SK-N-SH treated with all-trans-retinoic acid at 6 μM for 48 hours (cell line): ENCODE results near the gene CD163L1.

Experiments
- ARNTL ChIP-seq: fragments of 450-650 bp; formaldehyde crosslinking; IDR thresholded peaks from 2 replicates; pipeline ENCODE4 v1.5.0; 2020; ENCODE audit warnings: low read depth, mild to moderate bottlenecking, moderate library complexity, borderline replicate concordance
- BACH2 ChIP-seq: fragments of 250-450 bp; sonication (Bioruptor Pico); IDR thresholded peaks from 2 replicates; pipeline ENCODE4 v1.9.0; 2021; ENCODE audit warnings: mild to moderate bottlenecking, borderline replicate concordance
- RARB ChIP-seq: fragments of 250-450 bp; sonication (Bioruptor Pico); IDR thresholded peaks from 2 replicates; pipeline ENCODE4 v1.8.0; 2021; ENCODE audit warnings: mild to moderate bottlenecking, moderate library complexity
- SNAI2 ChIP-seq: fragments of 250-450 bp; sonication (Bioruptor Pico); IDR thresholded peaks from 2 replicates; pipeline ENCODE4 v1.5.0; 2020; ENCODE audit warnings: mild to moderate bottlenecking, moderate library complexity
- TOX ChIP-seq: fragments of 250-450 bp; sonication (Bioruptor Pico); IDR thresholded peaks from 2 replicates; pipeline ENCODE4 v1.8.0; 2021; ENCODE audit warnings: mild to moderate bottlenecking, moderate library complexity, borderline replicate concordance
- ZC3H10 ChIP-seq: fragments of 250-450 bp; sonication (Bioruptor Pico); IDR thresholded peaks from 2 replicates; pipeline ENCODE4 v1.5.1; 2021; ENCODE audit warnings: mild to moderate bottlenecking, moderate library complexity
- ZNF70 ChIP-seq: fragments of 450-650 bp; formaldehyde crosslinking; IDR thresholded peaks from 2 replicates; pipeline ENCODE4 v1.5.0; 2020; ENCODE audit warnings: mild to moderate bottlenecking, moderate library complexity
- TF ChIP-seq, protein P1 (sequence below): fragments of 250-450 bp; sonication (Bioruptor Pico); IDR thresholded peaks from 2 replicates; pipeline ENCODE4 v1.8.0; 2020; ENCODE audit warnings: mild to moderate bottlenecking, moderate library complexity, borderline replicate concordance
- TF ChIP-seq, protein P2 (sequence below): fragments of 250-450 bp; sonication (Bioruptor Pico); IDR thresholded peaks from 2 replicates; pipeline ENCODE4 v1.5.0; 2020; ENCODE audit warnings: mild to moderate bottlenecking, moderate library complexity

DNA sequence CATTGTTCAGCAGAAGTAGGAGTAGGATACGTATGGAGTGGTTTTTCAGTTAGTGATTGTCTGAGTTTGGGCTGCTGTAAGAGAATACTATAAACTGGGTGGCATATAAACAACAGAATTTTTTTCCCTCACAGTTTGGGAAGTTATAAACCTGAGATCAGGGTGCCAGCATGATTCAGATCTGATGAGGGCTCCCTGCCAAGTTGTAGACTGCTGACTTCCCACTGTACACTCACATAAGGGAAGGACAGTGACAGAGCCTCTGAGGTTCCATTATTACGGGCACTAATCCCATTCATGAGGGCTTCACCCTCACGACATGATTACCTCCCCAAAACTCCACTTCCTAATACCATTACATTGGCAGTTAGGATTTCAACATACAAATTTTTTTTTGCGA lies 89.4 kb downstream of the CD163L1 start:
- TF ChIP-seq, protein P1, sequence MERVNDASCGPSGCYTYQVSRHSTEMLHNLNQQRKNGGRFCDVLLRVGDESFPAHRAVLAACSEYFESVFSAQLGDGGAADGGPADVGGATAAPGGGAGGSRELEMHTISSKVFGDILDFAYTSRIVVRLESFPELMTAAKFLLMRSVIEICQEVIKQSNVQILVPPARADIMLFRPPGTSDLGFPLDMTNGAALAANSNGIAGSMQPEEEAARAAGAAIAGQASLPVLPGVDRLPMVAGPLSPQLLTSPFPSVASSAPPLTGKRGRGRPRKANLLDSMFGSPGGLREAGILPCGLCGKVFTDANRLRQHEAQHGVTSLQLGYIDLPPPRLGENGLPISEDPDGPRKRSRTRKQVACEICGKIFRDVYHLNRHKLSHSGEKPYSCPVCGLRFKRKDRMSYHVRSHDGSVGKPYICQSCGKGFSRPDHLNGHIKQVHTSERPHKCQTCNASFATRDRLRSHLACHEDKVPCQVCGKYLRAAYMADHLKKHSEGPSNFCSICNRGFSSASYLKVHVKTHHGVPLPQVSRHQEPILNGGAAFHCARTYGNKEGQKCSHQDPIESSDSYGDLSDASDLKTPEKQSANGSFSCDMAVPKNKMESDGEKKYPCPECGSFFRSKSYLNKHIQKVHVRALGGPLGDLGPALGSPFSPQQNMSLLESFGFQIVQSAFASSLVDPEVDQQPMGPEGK (CRISPR knock-in tag), result no peak
- no peak for TF ChIP-seq SNAI2 (CRISPR knock-in tag)
- no peak for TF ChIP-seq RARB (CRISPR knock-in tag)
- TF ChIP-seq, protein P2, sequence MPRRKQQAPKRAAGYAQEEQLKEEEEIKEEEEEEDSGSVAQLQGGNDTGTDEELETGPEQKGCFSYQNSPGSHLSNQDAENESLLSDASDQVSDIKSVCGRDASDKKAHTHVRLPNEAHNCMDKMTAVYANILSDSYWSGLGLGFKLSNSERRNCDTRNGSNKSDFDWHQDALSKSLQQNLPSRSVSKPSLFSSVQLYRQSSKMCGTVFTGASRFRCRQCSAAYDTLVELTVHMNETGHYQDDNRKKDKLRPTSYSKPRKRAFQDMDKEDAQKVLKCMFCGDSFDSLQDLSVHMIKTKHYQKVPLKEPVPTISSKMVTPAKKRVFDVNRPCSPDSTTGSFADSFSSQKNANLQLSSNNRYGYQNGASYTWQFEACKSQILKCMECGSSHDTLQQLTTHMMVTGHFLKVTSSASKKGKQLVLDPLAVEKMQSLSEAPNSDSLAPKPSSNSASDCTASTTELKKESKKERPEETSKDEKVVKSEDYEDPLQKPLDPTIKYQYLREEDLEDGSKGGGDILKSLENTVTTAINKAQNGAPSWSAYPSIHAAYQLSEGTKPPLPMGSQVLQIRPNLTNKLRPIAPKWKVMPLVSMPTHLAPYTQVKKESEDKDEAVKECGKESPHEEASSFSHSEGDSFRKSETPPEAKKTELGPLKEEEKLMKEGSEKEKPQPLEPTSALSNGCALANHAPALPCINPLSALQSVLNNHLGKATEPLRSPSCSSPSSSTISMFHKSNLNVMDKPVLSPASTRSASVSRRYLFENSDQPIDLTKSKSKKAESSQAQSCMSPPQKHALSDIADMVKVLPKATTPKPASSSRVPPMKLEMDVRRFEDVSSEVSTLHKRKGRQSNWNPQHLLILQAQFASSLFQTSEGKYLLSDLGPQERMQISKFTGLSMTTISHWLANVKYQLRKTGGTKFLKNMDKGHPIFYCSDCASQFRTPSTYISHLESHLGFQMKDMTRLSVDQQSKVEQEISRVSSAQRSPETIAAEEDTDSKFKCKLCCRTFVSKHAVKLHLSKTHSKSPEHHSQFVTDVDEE (CRISPR knock-in tag), result no peak
- TF ChIP-seq TOX (CRISPR knock-in tag), result no peak
- TF ChIP-seq ZNF70 (CRISPR knock-in tag), result no peak
- TF ChIP-seq ZC3H10 (CRISPR knock-in tag), result no peak
- no peak for TF ChIP-seq BACH2 (CRISPR knock-in tag)
- no peak for TF ChIP-seq ARNTL (CRISPR knock-in tag)
